GM23248 (cell line): ENCODE measurements around the gene LMO7. TPM values are rescaled to one million over a fixed set of nuclear protein-coding genes. Genes with fewer than 3 reads are reported as not detected.

Experiments used
- DNase-seq: peaks from one replicate; pipeline ENCODE4 v3.0.0-alpha.2; 2015
- H2AFZ ChIP-seq: fragments of 200-600 bp; sonication (generic); 2 replicates; pipeline ENCODE4 v1.6.1; 2016; ENCODE audit warnings: antibody characterized with exemption
- H3F3A ChIP-seq: fragments of 200-600 bp; sonication (generic); 2 replicates; pipeline ENCODE4 v1.6.1; 2016; ENCODE audit warnings: mild to moderate bottlenecking, antibody characterized with exemption, mixed run types; ENCODE audit not compliant: insufficient read depth
- H3K27ac ChIP-seq: fragments of 200-600 bp; sonication (generic); 2 replicates; pipeline ENCODE4 v1.5.1; 2016; ENCODE audit warnings: mild to moderate bottlenecking
- H3K27me3 ChIP-seq: fragments of 200-600 bp; sonication (generic); replicated peaks from 2 replicates; pipeline ENCODE4 v1.6.1; 2016; ENCODE audit warnings: mild to moderate bottlenecking; ENCODE audit not compliant: insufficient read depth
- H3K36me3 ChIP-seq: fragments of 200-600 bp; sonication (generic); 2 replicates; pipeline ENCODE4 v1.6.1; 2016; ENCODE audit warnings: low read depth, mild to moderate bottlenecking
- H3K4me1 ChIP-seq: fragments of 200-600 bp; sonication (generic); 2 replicates; pipeline ENCODE4 v1.6.1; 2016; ENCODE audit warnings: mild to moderate bottlenecking; ENCODE audit not compliant: insufficient read depth
- H3K4me2 ChIP-seq: fragments of 200-600 bp; sonication (generic); one replicate; pipeline ENCODE4 v1.6.1; 2016; ENCODE audit warnings: mild to moderate bottlenecking; ENCODE audit not compliant: unreplicated experiment
- H3K4me3 ChIP-seq: fragments of 200-600 bp; sonication (generic); 2 replicates; pipeline ENCODE4 v1.5.1; 2016; ENCODE audit warnings: mild to moderate bottlenecking
- H3K79me2 ChIP-seq: fragments of 200-600 bp; sonication (generic); 2 replicates; pipeline ENCODE4 v1.6.1; 2016; ENCODE audit warnings: mild to moderate bottlenecking; ENCODE audit not compliant: insufficient read depth
- H3K9ac ChIP-seq: fragments of 200-600 bp; sonication (generic); 2 replicates; pipeline ENCODE4 v1.6.1; 2016; ENCODE audit warnings: mild to moderate bottlenecking
- H3K9me2 ChIP-seq: fragments of 200-600 bp; sonication (generic); 2 replicates; pipeline ENCODE4 v1.6.1; 2016; ENCODE audit warnings: mixed run types, mild to moderate bottlenecking, moderate library complexity; ENCODE audit not compliant: insufficient read depth
- H3K9me3 ChIP-seq: fragments of 200-600 bp; sonication (generic); one replicate; pipeline ENCODE4 v1.6.1; 2017; ENCODE audit warnings: low read depth
- H4K20me1 ChIP-seq: fragments of 200-600 bp; sonication (generic); 2 replicates; pipeline ENCODE4 v1.6.0; 2016; ENCODE audit not compliant: insufficient read depth
- EZH2 ChIP-seq: fragments of 200-600 bp; sonication (generic); IDR thresholded peaks from 2 replicates; pipeline ENCODE4 v1.6.1; 2018; ENCODE audit warnings: antibody characterized with exemption, mild to moderate bottlenecking; ENCODE audit not compliant: insufficient read depth, poor library complexity, severe bottlenecking
- EZH2phosphoT487 ChIP-seq: fragments of 200-600 bp; sonication (generic); IDR thresholded peaks from 2 replicates; pipeline ENCODE4 v1.6.1; 2018; ENCODE audit warnings: antibody characterized with exemption, moderate library complexity, mild to moderate bottlenecking, low read depth; ENCODE audit not compliant: insufficient read depth
- WGBS, 2 experiments: methylation state at CpG; one replicate each; pipeline ENCODE4 v1.1.6; 2015 to 2017; ENCODE audit warnings: low lambda C conversion rate in 2 of 2, low coverage in 1 of 2; ENCODE audit errors: missing lambda C conversion rate in 2 of 2; 5-methylcytosine and 5-hydroxymethylcytosine counted together
- in situ Hi-C: fragments of 300-500 bp; cut with MboI; formaldehyde crosslinking; loops from 2 replicates; pipeline ENCODE4 v1.15.0; 2020
- polyA plus RNA-seq: library from polyadenylated mRNA; unstranded; fragments of >200 nt; fragmentation: Nextera tagmentation; extraction: Ambion mirVana; gene quantifications from 2 replicates; pipeline ENCODE4 v1.2.1, GENCODE V29; 2016
- total RNA-seq: library from RNA; depleted of rRNA; stranded (reverse); fragments of >200 nt; shearing (Covaris generic); gene quantifications from 2 replicates; pipeline ENCODE4 v1.2.3, GENCODE V29; 2014

LMO7 gene
- total and polyA plus RNA-seq, 2 experiments from 2014 or later = 288 to 318 TPM

DNA sequence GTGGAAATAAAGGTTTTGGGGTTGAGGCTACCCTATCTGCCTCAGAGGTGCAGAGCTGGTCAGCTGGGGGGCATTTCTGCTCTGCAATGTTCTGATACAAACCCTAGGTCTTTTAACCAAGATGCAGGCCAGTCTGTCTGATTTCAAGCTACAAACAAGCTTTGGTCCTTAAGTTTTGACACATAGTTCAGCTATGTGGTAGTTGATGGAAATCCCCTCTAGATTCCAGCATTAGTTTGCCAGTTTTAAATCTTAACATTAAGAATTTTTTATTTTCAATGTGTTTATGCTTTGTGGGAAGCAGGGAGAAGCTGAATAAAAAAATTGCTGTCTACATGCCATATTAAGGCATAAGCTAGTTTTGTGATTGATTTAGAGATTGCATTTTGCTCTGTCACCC is 225.7 kb downstream of the LMO7 start:
- H3K27me3 ChIP-seq = no peaks in the 10 kb centered on the region
- DNase-seq = no peak
- H2AFZ ChIP-seq = no peak overlapping the region
- no peak overlapping the region for H3K4me2 ChIP-seq
- no peaks in the 10 kb centered on the region for H3K9me3 ChIP-seq
- peaks cover 43% of the 10 kb centered on the region for H3K36me3 ChIP-seq
- peaks cover 39% of the 10 kb centered on the region for H3F3A ChIP-seq
- peaks cover 11% of the 10 kb centered on the region; the same call in 1 of the 2 replicates for H3K79me2 ChIP-seq
- TF ChIP-seq EZH2phosphoT487 (no peak), EZH2 (no peak)
- H3K4me3 ChIP-seq = no peak overlapping the region
- in situ Hi-C loops = no loop called here
- H3K9ac ChIP-seq = no peak overlapping the region
- no peak overlapping the region for H3K27ac ChIP-seq
- H4K20me1 ChIP-seq = no peaks in the 10 kb centered on the region
- H3K9me2 ChIP-seq = no peaks in the 10 kb centered on the region
- H3K4me1 ChIP-seq = peaks cover 15% of the 10 kb centered on the region

DNA sequence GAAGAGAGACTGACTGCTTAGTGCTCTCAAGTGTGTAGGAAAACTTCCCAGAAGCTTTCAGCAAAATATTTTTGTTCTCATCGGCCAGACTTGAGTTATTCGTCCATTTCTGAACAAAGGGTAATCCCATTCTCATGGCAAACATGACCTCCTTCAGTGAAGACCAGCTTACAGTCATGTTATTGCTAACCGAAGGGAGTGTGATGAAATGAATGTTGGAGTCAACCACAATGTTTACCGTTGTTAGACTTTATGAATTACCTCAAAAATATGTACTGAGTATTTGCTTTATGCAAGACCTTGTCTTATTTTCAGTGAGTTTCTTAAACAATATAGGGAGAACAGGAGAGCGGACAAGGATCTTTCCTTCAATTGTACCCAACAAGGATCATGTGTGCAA is 228.6 kb downstream of the LMO7 start:
- no peak overlapping the region for H2AFZ ChIP-seq
- H3K9me2 ChIP-seq = no peaks in the 10 kb centered on the region
- H4K20me1 ChIP-seq = no peaks in the 10 kb centered on the region
- peak; percentile 68 for DNase-seq
- H3K79me2 ChIP-seq = no peaks in the 10 kb centered on the region
- WGBS, 2 experiments = 38 to 51% methylated on average over 5 of the region's 5 CpGs
- no peak for TF ChIP-seq EZH2
- TF ChIP-seq EZH2phosphoT487 = no peak
- H3K27me3 ChIP-seq = no peaks in the 10 kb centered on the region
- peaks cover 15% of the 10 kb centered on the region for H3K4me1 ChIP-seq
- H3K27ac ChIP-seq = no peak overlapping the region; the same call in 1 of the 2 replicates
- no peak overlapping the region for H3K4me3 ChIP-seq
- H3K9me3 ChIP-seq = no peaks in the 10 kb centered on the region
- H3F3A ChIP-seq = peaks cover 46% of the 10 kb centered on the region
- no peak overlapping the region for H3K9ac ChIP-seq
- no peak overlapping the region for H3K4me2 ChIP-seq
- in situ Hi-C loops = no loop called here
- H3K36me3 ChIP-seq = peaks cover 14% of the 10 kb centered on the region

DNA sequence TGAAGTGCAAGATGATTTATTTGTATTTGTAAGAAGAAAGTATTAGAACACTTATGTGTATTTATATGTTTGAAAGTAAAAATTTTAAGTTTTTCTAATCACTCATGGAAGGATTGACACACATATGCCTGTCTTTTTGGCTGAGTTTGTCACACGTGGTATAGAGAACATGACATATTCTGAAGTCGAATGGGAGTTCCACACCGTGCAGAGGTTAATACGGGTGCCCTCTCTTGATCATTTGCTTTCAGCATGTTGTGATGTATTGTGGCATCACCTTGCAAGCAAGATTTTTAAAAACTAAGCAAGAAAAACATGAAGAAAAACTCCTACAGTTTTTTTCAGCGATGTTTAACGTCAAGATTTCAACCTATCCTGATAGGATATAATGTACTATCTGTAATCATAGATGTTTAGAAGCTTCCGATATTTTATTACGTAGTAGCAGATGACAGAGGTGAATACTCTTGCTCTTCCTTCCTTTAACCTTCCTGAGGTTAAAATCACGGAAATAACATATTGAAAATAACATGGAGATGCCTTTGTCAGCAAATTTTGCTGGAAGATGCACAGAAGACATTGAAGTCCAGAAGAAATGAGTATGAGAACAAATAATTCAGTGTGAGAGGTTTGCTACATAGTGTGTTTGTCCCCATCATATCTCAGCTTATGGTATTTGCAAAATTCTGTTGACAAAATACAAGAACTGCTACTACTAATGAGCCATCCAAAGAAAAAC is 231.4 kb downstream of the LMO7 start:
- H3K27me3 ChIP-seq = no peaks in the 10 kb centered on the region
- H3K9me3 ChIP-seq = no peaks in the 10 kb centered on the region
- H2AFZ ChIP-seq = no peak overlapping the region
- WGBS, 2 experiments = 75 to 80% methylated on average over 9 of the region's 9 CpGs
- no peak overlapping the region for H3K27ac ChIP-seq
- no peak overlapping the region for H3K4me3 ChIP-seq
- DNase-seq = no peak
- no peak overlapping the region for H3K4me2 ChIP-seq
- no peak overlapping the region for H3K9ac ChIP-seq
- H3K4me1 ChIP-seq = peaks cover 15% of the 10 kb centered on the region
- no peak for TF ChIP-seq EZH2phosphoT487
- no peak for TF ChIP-seq EZH2
- no peaks in the 10 kb centered on the region for H3K9me2 ChIP-seq
- H3F3A ChIP-seq = peaks cover 39% of the 10 kb centered on the region
- H3K36me3 ChIP-seq = peaks cover 1% of the 10 kb centered on the region; the same call in 1 of the 2 replicates
- H4K20me1 ChIP-seq = no peaks in the 10 kb centered on the region
- in situ Hi-C loops = no loop called here
- no peaks in the 10 kb centered on the region for H3K79me2 ChIP-seq

DNA sequence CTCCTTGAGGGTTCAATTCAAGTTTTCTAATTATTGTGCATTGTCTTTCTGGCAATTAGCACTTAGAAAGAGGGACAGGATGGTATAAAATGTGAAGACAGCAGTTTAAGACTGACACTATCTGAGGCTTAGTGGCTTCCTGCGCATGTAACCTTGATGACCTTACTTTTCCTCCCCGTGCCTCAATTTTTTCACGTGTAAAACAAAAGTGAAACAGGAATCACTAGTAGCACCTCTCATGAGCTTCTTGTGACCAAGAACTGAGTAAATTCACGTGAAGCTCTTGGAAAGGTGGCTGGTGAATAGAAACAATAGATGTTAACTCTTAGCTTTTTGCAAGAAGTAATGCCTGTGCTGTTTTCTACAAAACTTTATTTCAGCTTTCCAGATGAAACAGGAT is 233.9 kb downstream of the LMO7 start:
- Histone ChIP-seq H3K36me3 (no peaks in the 10 kb centered on the region), H3K27ac (no peak overlapping the region), H3K9me2 (no peaks in the 10 kb centered on the region), H3K27me3 (no peaks in the 10 kb centered on the region), H3F3A (peaks cover 32% of the 10 kb centered on the region), H3K4me3 (no peak overlapping the region), H2AFZ (no peak overlapping the region), H3K4me2 (no peak overlapping the region), H3K9ac (no peak overlapping the region), H4K20me1 (no peaks in the 10 kb centered on the region), H3K9me3 (no peaks in the 10 kb centered on the region), H3K4me1 (peaks cover 2% of the 10 kb centered on the region; the same call in 1 of the 2 replicates), H3K79me2 (no peaks in the 10 kb centered on the region)
- in situ Hi-C loops = loop anchor here (10.0 kb wide), 1 partner anchor 1035 kb away; no protein-coding TSS in a partner anchor
- no peak for TF ChIP-seq EZH2
- TF ChIP-seq EZH2phosphoT487 = no peak
- 47 to 50% methylated on average over 4 of the region's 4 CpGs for WGBS, 2 experiments
- no peak for DNase-seq
